Activated CD8-positive, alpha-beta memory T cell treated with anti-CD3 and anti-CD28 coated beads, Interleukin-2, amount 10 ng/mL, durations not matched to agents 7 days and 5 days (primary cell): ENCODE data around the gene PBOV1. TPM values are rescaled to one million over a fixed set of nuclear protein-coding genes. Genes with fewer than 3 reads are reported as not detected.

Source experiments
- ATAC-seq: fragments of 150-1000 bp; cut with Tn5 transposase; one replicate; pipeline ENCODE4 v1.10.0; 2021; ENCODE audit warnings: moderate library complexity
- CTCF ChIA-PET: fragments of 350-600 bp; sonication (Branson Sonifier 250); formaldehyde crosslinking; loops from one replicate; lab custom pipeline; 2021; ENCODE audit warnings: antibody characterized with exemption; lab: Charles Lee
- DNase-seq: peaks from one replicate; pipeline ENCODE4 v3.0.0-alpha.2; 2020
- H3K27ac Mint-ChIP-seq: one replicate; pipeline ENCODE4 v1.8.0; 2021; ENCODE audit warnings: mild to moderate bottlenecking, mixed read lengths
- H3K27me3 Mint-ChIP-seq: one replicate; pipeline ENCODE4 v1.8.0; 2021; ENCODE audit warnings: mixed read lengths
- H3K36me3 Mint-ChIP-seq: one replicate; pipeline ENCODE4 v1.8.0; 2021; ENCODE audit warnings: mild to moderate bottlenecking, mixed read lengths
- H3K4me1 Mint-ChIP-seq: one replicate; pipeline ENCODE4 v1.8.0; 2021; ENCODE audit warnings: mixed read lengths
- H3K4me3 Mint-ChIP-seq: one replicate; pipeline ENCODE4 v1.8.0; 2021; ENCODE audit warnings: mild to moderate bottlenecking, moderate library complexity, mixed read lengths
- H3K9me3 Mint-ChIP-seq: one replicate; pipeline ENCODE4 v1.8.0; 2022; ENCODE audit warnings: low read depth, mixed read lengths
- total RNA-seq, 2 experiments: library from RNA; stranded (reverse); gene quantifications; one replicate each; pipeline ENCODE4 v1.2.3, GENCODE V29; 2021

Gene PBOV1
- total RNA-seq, 2 experiments from 2014 or later: not detected

- Mint-ChIP-seq H3K9me3 (no peaks in the 10 kb centered on the region), H3K4me1 (no peaks in the 10 kb centered on the region), H3K36me3 (no peaks in the 10 kb centered on the region), H3K4me3 (no peak overlapping the region), H3K27ac (no peak overlapping the region), H3K27me3 (peaks cover 30% of the 10 kb centered on the region)
- CTCF ChIA-PET: no interaction called here
- DNase-seq (no peak), ATAC-seq (no peak)
Measured at GRCh38 chr6:138211048-138211581, 7.2 kb downstream of the PBOV1 start.

GRCh38 chr6:138206862-138207261 is 11.4 kb downstream of the PBOV1 start:
- no peak overlapping the region for H3K27ac Mint-ChIP-seq
- H3K9me3 Mint-ChIP-seq: no peaks in the 10 kb centered on the region

GRCh38 chr6:138205437-138206094 is 12.7 kb downstream of the PBOV1 start:
- no peak overlapping the region for H3K4me3 Mint-ChIP-seq
- peaks cover 35% of the 10 kb centered on the region for H3K27me3 Mint-ChIP-seq
- H3K9me3 Mint-ChIP-seq: no peaks in the 10 kb centered on the region
- DNase-seq (no peak), ATAC-seq (no peak)
- no peaks in the 10 kb centered on the region for H3K4me1 Mint-ChIP-seq
- CTCF ChIA-PET: no interaction called here
- H3K27ac Mint-ChIP-seq: no peak overlapping the region
- no peaks in the 10 kb centered on the region for H3K36me3 Mint-ChIP-seq

More at GRCh38 chr6:138206862-138207261, 11.4 kb downstream of the PBOV1 start:
- H3K4me3 Mint-ChIP-seq: no peak overlapping the region
- H3K4me1 Mint-ChIP-seq: no peaks in the 10 kb centered on the region
- no peaks in the 10 kb centered on the region for H3K36me3 Mint-ChIP-seq
- DNase-seq (no peak), ATAC-seq (no peak)
- CTCF ChIA-PET: no interaction called here
- H3K27me3 Mint-ChIP-seq: peaks cover 26% of the 10 kb centered on the region

- Mint-ChIP-seq H3K27me3 (peaks cover 39% of the 10 kb centered on the region), H3K27ac (no peak overlapping the region), H3K4me3 (no peak overlapping the region), H3K36me3 (no peaks in the 10 kb centered on the region), H3K9me3 (no peaks in the 10 kb centered on the region), H3K4me1 (no peaks in the 10 kb centered on the region)
- ATAC-seq: no peak
- no peak for DNase-seq
- CTCF ChIA-PET: no interaction called here
Measured at GRCh38 chr6:138204792-138205384, 13.4 kb downstream of the PBOV1 start.

- Mint-ChIP-seq H3K4me1 (no peaks in the 10 kb centered on the region), H3K9me3 (no peaks in the 10 kb centered on the region), H3K36me3 (no peaks in the 10 kb centered on the region), H3K4me3 (no peak overlapping the region), H3K27me3 (peaks cover 39% of the 10 kb centered on the region), H3K27ac (no peak overlapping the region)
- DNase-seq (no peak), ATAC-seq (no peak)
- CTCF ChIA-PET: no interaction called here
Measured at GRCh38 chr6:138204303-138204702, 14.0 kb downstream of the PBOV1 start.

GRCh38 chr6:138203315-138203714 is 15.0 kb downstream of the PBOV1 start:
- ATAC-seq (no peak), DNase-seq (no peak)
- Mint-ChIP-seq H3K27ac (no peak overlapping the region), H3K4me1 (no peaks in the 10 kb centered on the region), H3K36me3 (no peaks in the 10 kb centered on the region), H3K9me3 (no peaks in the 10 kb centered on the region), H3K4me3 (no peak overlapping the region), H3K27me3 (peaks cover 36% of the 10 kb centered on the region)
- CTCF ChIA-PET: no interaction called here

GRCh38 chr6:138201836-138202235 is 16.5 kb downstream of the PBOV1 start:
- CTCF ChIA-PET: no interaction called here
- H3K4me1 Mint-ChIP-seq: no peaks in the 10 kb centered on the region
- no peak for DNase-seq
- H3K27me3 Mint-ChIP-seq: peaks cover 31% of the 10 kb centered on the region
- no peaks in the 10 kb centered on the region for H3K36me3 Mint-ChIP-seq
- H3K4me3 Mint-ChIP-seq: no peak overlapping the region
- no peaks in the 10 kb centered on the region for H3K9me3 Mint-ChIP-seq
- H3K27ac Mint-ChIP-seq: no peak overlapping the region
- ATAC-seq: no peak

GRCh38 chr6:138198430-138199091 is 19.7 kb downstream of the PBOV1 start:
- Mint-ChIP-seq H3K27me3 (peaks cover 23% of the 10 kb centered on the region), H3K27ac (no peak overlapping the region), H3K36me3 (no peaks in the 10 kb centered on the region), H3K4me1 (no peaks in the 10 kb centered on the region), H3K4me3 (no peak overlapping the region), H3K9me3 (no peaks in the 10 kb centered on the region)
- DNase-seq: no peak
- no peak for ATAC-seq
- CTCF ChIA-PET: no interaction called here

GRCh38 chr6:138197570-138197969 is 20.7 kb downstream of the PBOV1 start:
- Mint-ChIP-seq H3K9me3 (no peaks in the 10 kb centered on the region), H3K4me3 (no peak overlapping the region), H3K36me3 (no peaks in the 10 kb centered on the region), H3K27ac (no peak overlapping the region), H3K4me1 (no peaks in the 10 kb centered on the region), H3K27me3 (peaks cover 23% of the 10 kb centered on the region)
- DNase-seq (no peak), ATAC-seq (no peak)
- CTCF ChIA-PET: no interaction called here

- Mint-ChIP-seq H3K36me3 (no peaks in the 10 kb centered on the region), H3K27ac (no peak overlapping the region), H3K4me1 (no peaks in the 10 kb centered on the region), H3K4me3 (no peak overlapping the region), H3K9me3 (no peaks in the 10 kb centered on the region), H3K27me3 (peaks cover 23% of the 10 kb centered on the region)
- CTCF ChIA-PET: no interaction called here
- ATAC-seq: no peak
- DNase-seq: no peak
Measured at GRCh38 chr6:138196122-138196738, 22.1 kb downstream of the PBOV1 start.

- no peak for DNase-seq
- H3K36me3 Mint-ChIP-seq: no peaks in the 10 kb centered on the region
- H3K4me3 Mint-ChIP-seq: no peak overlapping the region
- peaks cover 12% of the 10 kb centered on the region for H3K27me3 Mint-ChIP-seq
- no peak overlapping the region for H3K27ac Mint-ChIP-seq
- no peaks in the 10 kb centered on the region for H3K4me1 Mint-ChIP-seq
- CTCF ChIA-PET: no interaction called here
- no peaks in the 10 kb centered on the region for H3K9me3 Mint-ChIP-seq
- ATAC-seq: no peak
Measured at GRCh38 chr6:138194287-138194686, 24.0 kb downstream of the PBOV1 start.

- CTCF ChIA-PET: no interaction called here
- Mint-ChIP-seq H3K9me3 (no peaks in the 10 kb centered on the region), H3K27me3 (peaks cover 20% of the 10 kb centered on the region), H3K27ac (no peak overlapping the region), H3K36me3 (no peaks in the 10 kb centered on the region), H3K4me3 (no peak overlapping the region), H3K4me1 (no peaks in the 10 kb centered on the region)
- DNase-seq (no peak), ATAC-seq (no peak)
Measured at GRCh38 chr6:138188278-138188941, 29.9 kb downstream of the PBOV1 start.

GRCh38 chr6:138187156-138187555 is 31.1 kb downstream of the PBOV1 start:
- no peaks in the 10 kb centered on the region for H3K4me1 Mint-ChIP-seq
- ATAC-seq (no peak), DNase-seq (no peak)
- CTCF ChIA-PET: no interaction called here
- H3K27me3 Mint-ChIP-seq: peaks cover 24% of the 10 kb centered on the region
- no peaks in the 10 kb centered on the region for H3K36me3 Mint-ChIP-seq
- no peaks in the 10 kb centered on the region for H3K9me3 Mint-ChIP-seq
- no peak overlapping the region for H3K4me3 Mint-ChIP-seq
- no peak overlapping the region for H3K27ac Mint-ChIP-seq
